NCI-H2227 (cell line): ENCODE measurements around the gene SLC6A14.
A peak's percentile ranks its signal among the peaks of the same experiment; 100 is the strongest.

ENCODE experiments used
- DNase-seq: peaks from one replicate; lab custom pipeline; 2025; ENCODE audit not compliant: unreplicated experiment; lab: John Stamatoyannopoulos, UW

Gene SLC6A14, protein sequence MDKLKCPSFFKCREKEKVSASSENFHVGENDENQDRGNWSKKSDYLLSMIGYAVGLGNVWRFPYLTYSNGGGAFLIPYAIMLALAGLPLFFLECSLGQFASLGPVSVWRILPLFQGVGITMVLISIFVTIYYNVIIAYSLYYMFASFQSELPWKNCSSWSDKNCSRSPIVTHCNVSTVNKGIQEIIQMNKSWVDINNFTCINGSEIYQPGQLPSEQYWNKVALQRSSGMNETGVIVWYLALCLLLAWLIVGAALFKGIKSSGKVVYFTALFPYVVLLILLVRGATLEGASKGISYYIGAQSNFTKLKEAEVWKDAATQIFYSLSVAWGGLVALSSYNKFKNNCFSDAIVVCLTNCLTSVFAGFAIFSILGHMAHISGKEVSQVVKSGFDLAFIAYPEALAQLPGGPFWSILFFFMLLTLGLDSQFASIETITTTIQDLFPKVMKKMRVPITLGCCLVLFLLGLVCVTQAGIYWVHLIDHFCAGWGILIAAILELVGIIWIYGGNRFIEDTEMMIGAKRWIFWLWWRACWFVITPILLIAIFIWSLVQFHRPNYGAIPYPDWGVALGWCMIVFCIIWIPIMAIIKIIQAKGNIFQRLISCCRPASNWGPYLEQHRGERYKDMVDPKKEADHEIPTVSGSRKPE

DNA sequence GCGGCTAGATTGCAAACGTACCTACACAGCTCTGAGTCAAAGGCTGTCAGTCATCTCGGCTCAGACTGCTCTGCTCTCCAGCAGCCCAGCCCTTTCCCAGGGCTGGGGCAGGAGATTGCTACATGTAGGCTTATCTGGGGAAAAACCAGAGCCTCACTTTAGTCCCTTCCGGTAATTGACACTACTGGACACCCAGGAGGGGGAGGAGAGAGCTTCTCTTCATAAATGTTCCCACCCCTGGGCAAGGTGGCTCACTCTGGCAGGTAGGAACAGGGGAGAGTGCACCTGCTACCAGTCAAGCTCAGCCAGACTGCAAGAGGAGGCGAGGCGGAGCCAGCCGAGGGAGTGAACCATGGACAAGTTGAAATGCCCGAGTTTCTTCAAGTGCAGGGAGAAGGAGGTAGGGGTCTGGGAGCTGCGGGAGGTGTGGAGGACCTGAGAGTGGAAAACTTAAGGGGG is at the start of gene SLC6A14:
TSS of gene SLC6A14 (plus strand) at position 249 of the 459 bp plus-strand sequence. CDS start at position 353, 104 bp downstream.
- no peak for DNase-seq

DNA sequence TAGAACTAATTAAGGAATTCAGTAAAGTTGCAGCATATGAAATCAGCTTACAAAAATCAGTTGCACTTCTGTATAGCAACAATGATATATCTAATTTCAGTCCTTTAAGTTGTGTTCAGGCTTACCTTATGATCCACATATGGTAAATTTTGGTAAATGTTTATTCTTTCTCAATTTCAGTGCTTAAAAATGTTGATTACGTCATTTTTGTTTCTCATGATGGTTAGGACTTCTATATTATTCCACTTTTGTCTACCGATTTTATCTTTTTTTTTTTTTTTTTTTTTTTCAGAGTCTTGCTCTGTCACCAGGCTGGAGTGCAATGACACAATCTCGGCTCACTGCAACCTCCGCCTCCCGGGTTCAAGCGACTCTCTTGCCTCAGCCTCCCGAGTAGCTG is 40.7 kb upstream of the SLC6A14 start:
- DNase-seq, result no peak

DNA sequence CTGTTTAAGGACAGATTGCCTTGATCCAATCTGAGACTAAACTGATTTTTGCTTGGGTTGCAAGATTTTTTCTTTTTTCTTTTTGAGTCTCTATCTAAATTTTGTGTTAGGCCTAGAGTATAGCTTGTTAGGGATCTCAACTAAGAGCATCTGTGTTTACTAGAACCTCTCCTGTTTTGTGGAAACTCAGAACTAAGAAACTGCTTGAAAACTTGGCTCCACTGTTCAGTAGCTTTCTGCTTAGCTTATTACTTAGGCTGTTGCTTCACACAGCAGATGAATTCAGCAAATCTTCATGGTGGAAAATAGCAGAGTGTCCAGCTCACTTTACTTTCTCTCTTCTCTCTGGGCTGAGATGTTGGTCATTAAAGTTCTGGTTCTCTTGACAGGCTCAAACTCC is 36.7 kb upstream of the SLC6A14 start:
- no peak for DNase-seq

DNA sequence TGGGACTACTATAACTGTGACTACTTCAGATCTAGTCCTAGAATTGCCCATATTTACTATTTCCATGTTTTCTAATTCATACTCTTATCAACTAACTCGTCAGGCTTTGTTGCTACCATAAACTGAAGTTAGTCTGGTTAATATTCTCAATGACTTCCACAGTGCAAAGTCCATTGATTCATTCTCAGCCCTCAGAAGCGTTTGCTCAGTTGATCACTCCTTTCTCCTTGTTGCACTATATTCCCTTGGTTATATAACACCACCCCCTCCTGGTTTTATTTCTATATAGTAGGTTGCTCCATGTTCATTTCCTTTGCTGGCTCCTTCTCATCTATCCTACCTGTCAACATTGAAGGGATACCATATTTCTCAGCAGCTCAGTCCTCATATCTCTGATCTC is 27.2 kb upstream of the SLC6A14 start:
- no peak for DNase-seq

DNA sequence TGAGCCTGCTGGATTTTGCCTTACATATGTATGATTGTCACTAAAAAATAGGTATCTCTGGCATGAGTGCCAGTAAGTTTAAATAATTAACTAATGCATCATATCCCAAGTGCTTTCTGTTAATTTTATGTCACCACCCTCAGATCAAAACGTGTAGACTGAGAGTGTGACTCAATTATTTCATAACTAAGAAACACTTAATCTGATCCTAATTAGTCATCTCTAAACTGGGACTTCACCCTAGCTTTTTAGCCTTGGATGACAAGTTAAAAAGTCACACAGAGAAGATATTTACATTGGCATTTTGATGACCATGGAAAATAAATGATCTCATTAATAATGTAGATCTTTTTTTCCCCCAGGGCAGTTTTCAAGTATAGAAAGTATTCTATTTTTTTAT is 23.1 kb upstream of the SLC6A14 start:
- DNase-seq, result no peak

DNA sequence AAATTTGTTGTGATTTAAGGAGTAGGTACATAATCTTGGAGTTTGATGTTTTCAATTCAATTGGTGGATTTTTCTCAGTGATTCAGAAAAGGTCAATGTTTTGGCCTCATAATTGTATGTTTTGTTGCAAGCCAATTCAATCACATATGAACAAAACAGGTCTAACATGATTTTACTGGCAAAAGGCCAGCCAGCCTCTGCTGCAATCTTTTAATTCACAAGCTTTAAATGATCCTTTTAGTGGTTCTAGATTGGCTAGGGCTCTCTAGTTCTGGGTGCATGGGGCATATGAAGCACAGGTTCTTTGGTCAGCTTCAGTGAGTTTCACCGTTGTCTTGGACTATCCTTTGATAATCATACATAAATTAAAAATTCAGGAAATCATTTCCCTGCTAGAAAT is 19.2 kb upstream of the SLC6A14 start:
- DNase-seq, result peak; percentile 6

DNA sequence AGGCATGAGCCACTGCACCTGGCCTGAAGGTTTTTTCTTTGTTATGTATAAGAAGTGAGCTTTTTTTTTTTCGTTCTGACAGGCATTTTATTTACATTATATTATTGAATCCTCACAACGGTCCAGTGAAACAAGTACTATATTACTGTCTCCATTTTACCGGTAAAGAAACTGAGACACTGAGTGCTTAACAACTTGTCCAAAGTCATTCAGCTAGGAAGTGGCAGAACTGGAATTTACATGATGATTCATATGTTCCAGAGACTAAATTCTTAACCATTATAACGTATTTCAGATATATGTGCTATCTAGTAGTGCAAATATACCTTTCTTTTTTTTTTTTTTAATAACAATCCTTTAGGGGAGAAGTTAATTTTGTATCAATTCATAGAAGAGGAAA is 18.4 kb upstream of the SLC6A14 start:
- no peak for DNase-seq

DNA sequence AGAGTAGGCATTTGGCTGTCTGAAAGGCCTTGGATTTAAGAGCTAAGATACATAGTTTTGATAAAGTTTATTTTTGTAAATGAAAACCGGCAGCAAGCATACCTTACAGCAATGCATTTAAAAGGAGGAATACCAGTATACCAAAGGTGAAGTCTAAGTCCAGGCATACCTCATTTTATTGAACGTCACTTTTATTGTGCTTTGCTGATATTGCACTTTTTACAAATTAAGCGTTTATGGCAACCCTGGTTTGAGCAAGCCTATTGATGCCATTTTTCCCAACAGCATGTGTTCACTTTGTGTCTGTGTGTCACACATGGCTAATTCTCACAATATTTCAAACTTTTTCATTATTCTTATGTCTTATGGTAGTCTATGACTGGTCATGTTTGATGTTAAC is 8.4 kb upstream of the SLC6A14 start:
- no peak for DNase-seq

DNA sequence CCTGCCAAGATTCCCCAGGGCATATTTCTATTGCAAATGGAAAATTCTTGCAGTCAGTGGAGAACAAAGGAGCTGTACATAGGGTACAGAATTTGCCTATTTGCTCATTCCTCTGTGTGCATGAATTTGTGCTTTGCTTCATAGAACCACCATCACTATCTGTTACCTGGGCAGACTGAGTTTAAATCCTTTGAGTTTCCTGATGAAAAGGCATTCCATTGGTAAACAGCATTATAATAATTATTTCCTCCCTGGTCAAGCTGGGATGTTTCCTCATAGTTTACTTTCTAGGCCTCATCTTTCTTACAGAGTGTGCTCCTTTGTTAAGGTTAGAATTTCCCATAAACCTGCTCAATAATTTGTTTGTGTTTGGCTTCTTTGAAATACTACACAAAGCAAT is 809 bp upstream of the SLC6A14 start:
- no peak for DNase-seq

DNA sequence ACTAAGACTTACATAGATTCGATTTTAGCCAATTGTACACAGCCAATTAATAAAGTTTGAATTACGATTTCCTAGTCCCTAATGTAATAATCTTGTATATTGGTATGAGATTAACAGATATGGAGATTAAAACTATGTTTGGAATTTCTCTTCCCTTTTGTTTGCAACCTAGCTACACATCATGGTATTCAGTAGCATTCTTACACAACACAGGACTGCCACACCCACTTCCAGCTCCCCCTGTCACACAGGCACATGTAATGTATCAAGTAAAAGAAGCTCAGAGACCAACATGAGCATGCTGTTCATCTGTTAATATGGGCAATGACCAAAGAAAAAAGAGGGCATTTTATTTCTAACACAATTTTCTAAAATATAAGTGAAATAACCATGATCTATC is 12.8 kb downstream of the SLC6A14 start:
- no peak for DNase-seq

DNA sequence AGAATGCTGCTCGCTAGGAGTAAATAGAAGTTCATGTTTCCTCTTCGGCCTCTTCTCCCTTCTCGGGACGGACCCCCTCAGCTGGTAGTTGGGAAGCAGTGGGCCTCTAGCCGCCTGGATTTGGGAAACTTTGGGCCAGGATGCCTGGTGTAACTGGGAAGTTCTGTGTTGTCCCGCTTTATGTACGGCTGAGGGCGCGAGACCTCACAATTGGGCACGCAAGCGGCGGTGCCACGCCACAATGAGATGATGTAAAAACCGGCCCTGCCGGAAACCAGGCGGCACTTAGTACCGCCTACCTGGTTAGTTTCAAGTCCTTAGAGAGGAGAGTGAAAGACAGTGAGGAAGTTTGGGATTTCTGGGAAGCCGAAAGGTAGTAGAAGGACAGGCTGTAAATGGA is 26.4 kb downstream of the SLC6A14 start, which contains the start of gene CT83:
TSS of gene CT83 (minus strand) at position 155 of the 400 bp plus-strand sequence. CDS start at position 35, 120 bp downstream.
- DNase-seq, result no peak

DNA sequence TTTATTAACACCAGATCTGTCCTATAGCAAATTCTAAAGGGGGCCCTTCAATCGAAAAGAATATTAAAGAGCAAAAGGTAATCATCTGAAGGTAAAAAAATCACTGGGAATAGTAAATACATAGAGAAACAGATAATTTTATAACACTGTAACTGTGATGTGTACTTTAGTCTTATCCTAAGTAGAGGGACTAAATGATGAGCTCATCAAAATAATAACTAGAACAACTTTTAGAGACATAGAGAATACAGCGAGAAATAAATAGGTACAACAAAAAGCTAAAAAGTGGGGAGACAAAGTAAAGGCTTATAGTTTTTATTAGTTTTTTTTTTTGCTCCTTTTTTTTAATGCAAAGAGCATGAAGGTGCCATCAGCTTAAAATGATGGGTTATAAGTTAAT is 43.7 kb downstream of the SLC6A14 start:
- no peak for DNase-seq

DNA sequence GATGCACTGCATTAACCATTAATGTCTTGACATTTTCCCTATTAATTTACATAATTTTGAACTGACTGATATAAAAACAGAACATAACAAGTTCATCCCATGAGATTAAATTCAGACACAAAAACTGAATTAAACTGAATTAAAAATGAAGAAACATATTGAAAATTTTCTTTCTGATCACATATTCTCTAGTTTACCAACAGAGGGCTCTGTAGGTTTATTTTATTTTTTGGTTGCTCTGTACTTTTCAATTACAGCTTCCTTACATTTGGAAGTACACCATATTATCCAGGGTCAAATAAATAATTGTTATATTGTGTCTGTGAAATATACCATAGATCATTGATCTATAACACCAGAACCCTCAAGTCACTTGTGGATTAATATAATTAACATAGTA is 53.7 kb downstream of the SLC6A14 start:
- DNase-seq, result no peak

DNA sequence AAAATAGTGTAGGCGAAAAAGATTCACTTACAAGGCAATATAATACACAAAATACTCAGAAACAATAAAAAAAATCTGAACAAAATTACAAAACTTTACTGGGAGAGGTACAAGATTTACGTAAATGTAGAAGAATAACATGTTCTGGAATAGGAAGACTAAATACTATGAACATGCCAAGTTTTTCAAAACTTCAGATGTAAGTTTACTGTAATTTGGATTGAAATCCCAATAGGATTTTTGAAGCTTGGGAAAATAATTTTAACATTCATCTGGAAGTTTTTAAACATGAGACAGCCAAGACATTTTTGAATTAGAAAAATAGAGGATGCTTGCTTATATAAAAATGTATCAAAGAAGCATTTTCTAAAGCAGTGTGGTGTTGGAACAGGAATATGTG is 56.9 kb downstream of the SLC6A14 start:
- no peak for DNase-seq

DNA sequence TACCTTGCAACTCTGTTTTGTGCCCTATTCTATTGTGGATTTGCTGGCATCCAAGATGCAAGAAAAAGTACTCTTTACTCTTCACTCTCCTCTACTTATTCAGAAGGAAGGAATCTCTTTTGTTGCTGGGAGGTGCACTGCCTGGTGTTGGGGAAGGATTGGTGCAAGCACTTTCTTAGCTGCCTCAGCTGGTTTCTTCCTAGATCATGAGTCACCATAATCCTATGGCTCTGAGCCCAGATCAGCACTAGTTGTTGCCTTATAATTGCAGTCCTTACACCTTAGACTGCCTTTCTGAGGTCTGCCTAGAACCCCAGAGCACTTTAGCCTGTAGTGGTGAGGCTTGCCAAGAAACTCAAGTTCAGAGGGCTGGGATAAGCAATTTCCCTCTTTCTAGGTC is 63.4 kb downstream of the SLC6A14 start:
- no peak for DNase-seq
